Ishikawa (cell line): ENCODE measurements around the gene LLCFC1.

Experiments
- EP300 ChIP-seq: IDR thresholded peaks from 2 replicates; pipeline ENCODE4 v1.6.1; 2012; ENCODE audit warnings: borderline replicate concordance
- TF ChIP-seq, protein P1 (sequence below): IDR thresholded peaks from 2 replicates; pipeline ENCODE4 v1.6.1; 2012; ENCODE audit warnings: low read depth, mild to moderate bottlenecking
- TF ChIP-seq, protein P2 (sequence below): IDR thresholded peaks from 2 replicates; pipeline ENCODE4 v1.6.1; 2012

DNA sequence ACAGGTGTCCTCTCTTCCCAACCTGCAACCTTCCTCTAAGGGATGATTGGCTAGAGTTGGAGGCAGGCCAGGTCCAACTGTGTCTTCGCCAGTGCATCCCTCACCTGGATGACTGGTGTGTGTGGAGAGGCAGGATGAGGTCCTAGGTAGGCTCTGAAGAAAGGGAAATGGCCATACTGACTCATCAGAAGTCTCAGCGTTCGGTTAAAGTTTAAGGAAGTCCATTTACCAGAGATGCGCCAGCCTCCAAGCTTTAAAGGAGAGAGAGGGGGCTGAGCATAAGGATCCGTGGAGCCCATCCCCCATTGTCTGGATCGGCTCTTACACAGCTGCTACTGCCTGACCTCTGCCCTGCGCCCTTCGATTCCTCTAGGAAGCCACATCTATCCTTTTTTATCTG lies 18.4 kb downstream of the LLCFC1 start:
- TF ChIP-seq, protein P1, sequence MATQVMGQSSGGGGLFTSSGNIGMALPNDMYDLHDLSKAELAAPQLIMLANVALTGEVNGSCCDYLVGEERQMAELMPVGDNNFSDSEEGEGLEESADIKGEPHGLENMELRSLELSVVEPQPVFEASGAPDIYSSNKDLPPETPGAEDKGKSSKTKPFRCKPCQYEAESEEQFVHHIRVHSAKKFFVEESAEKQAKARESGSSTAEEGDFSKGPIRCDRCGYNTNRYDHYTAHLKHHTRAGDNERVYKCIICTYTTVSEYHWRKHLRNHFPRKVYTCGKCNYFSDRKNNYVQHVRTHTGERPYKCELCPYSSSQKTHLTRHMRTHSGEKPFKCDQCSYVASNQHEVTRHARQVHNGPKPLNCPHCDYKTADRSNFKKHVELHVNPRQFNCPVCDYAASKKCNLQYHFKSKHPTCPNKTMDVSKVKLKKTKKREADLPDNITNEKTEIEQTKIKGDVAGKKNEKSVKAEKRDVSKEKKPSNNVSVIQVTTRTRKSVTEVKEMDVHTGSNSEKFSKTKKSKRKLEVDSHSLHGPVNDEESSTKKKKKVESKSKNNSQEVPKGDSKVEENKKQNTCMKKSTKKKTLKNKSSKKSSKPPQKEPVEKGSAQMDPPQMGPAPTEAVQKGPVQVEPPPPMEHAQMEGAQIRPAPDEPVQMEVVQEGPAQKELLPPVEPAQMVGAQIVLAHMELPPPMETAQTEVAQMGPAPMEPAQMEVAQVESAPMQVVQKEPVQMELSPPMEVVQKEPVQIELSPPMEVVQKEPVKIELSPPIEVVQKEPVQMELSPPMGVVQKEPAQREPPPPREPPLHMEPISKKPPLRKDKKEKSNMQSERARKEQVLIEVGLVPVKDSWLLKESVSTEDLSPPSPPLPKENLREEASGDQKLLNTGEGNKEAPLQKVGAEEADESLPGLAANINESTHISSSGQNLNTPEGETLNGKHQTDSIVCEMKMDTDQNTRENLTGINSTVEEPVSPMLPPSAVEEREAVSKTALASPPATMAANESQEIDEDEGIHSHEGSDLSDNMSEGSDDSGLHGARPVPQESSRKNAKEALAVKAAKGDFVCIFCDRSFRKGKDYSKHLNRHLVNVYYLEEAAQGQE, result no peak
- TF ChIP-seq EP300, result no peak
- TF ChIP-seq, protein P2, sequence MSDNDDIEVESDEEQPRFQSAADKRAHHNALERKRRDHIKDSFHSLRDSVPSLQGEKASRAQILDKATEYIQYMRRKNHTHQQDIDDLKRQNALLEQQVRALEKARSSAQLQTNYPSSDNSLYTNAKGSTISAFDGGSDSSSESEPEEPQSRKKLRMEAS, result no peak
